ENCODE data around the gene KCNQ5.

Gene KCNQ5

GRCh38 chr6:72781624-72782023 is 159.8 kb downstream of the KCNQ5 start:
- TF ChIP-seq EZH2phosphoT487 (IDR thresholded peaks at IDR 0.05; ENCODE audit: low read depth): no peak
- TF ChIP-seq CTCF (IDR thresholded peaks at IDR 0.05; ENCODE audit: low read depth, low read length): no peak
- Histone ChIP-seq H3K4me1 (ENCODE audit: low read length) (no peaks in the 10 kb centered on the region), H4K20me1 (ENCODE audit: insufficient read depth, low read length) (no peaks in the 10 kb centered on the region), H2AFZ (ENCODE audit: low read depth, low read length) (no peak overlapping the region), H3K4me2 (ENCODE audit: low read length) (no peak overlapping the region), H3K27ac (ENCODE audit: low read length) (no peak overlapping the region), H3K36me3 (replicated peaks; ENCODE audit: low read depth, low read length) (no peaks in the 10 kb centered on the region), H3K4me3 (ENCODE audit: low read length) (no peak overlapping the region), H3K9me3 (ENCODE audit: insufficient read depth, low read length) (no peaks in the 10 kb centered on the region), H3K9ac (ENCODE audit: low read length) (no peak overlapping the region), H3K79me2 (ENCODE audit: low read length) (no peaks in the 10 kb centered on the region), H3K27me3 (ENCODE audit: low read depth, low read length) (no peaks in the 10 kb centered on the region)

GRCh38 chr6:72783035-72783434 is 161.2 kb downstream of the KCNQ5 start:
- Histone ChIP-seq H3K36me3 (replicated peaks; ENCODE audit: low read depth, low read length) (no peaks in the 10 kb centered on the region), H3K4me1 (ENCODE audit: low read length) (no peaks in the 10 kb centered on the region), H3K4me3 (ENCODE audit: low read length) (no peak overlapping the region), H3K27ac (ENCODE audit: low read length) (no peak overlapping the region), H3K4me2 (ENCODE audit: low read length) (no peak overlapping the region), H3K9ac (ENCODE audit: low read length) (no peak overlapping the region), H3K79me2 (ENCODE audit: low read length) (no peaks in the 10 kb centered on the region), H3K9me3 (ENCODE audit: insufficient read depth, low read length) (no peaks in the 10 kb centered on the region), H3K27me3 (ENCODE audit: low read depth, low read length) (no peaks in the 10 kb centered on the region), H2AFZ (ENCODE audit: low read depth, low read length) (no peak overlapping the region), H4K20me1 (ENCODE audit: insufficient read depth, low read length) (no peaks in the 10 kb centered on the region)
- TF ChIP-seq EZH2phosphoT487 (IDR thresholded peaks at IDR 0.05; ENCODE audit: low read depth) (no peak), CTCF (IDR thresholded peaks at IDR 0.05; ENCODE audit: low read depth, low read length) (no peak)

- Histone ChIP-seq H3K27me3 (ENCODE audit: low read depth, low read length) (no peaks in the 10 kb centered on the region), H2AFZ (ENCODE audit: low read depth, low read length) (no peak overlapping the region), H3K9ac (ENCODE audit: low read length) (no peak overlapping the region), H3K36me3 (replicated peaks; ENCODE audit: low read depth, low read length) (no peaks in the 10 kb centered on the region), H4K20me1 (ENCODE audit: insufficient read depth, low read length) (no peaks in the 10 kb centered on the region), H3K4me1 (ENCODE audit: low read length) (no peaks in the 10 kb centered on the region), H3K79me2 (ENCODE audit: low read length) (no peaks in the 10 kb centered on the region), H3K4me2 (ENCODE audit: low read length) (no peak overlapping the region), H3K27ac (ENCODE audit: low read length) (no peak overlapping the region), H3K9me3 (ENCODE audit: insufficient read depth, low read length) (no peaks in the 10 kb centered on the region), H3K4me3 (ENCODE audit: low read length) (no peak overlapping the region)
- TF ChIP-seq EZH2phosphoT487 (IDR thresholded peaks at IDR 0.05; ENCODE audit: low read depth) (no peak), CTCF (IDR thresholded peaks at IDR 0.05; ENCODE audit: low read depth, low read length) (no peak)
Measured at GRCh38 chr6:72783666-72784065, 161.8 kb downstream of the KCNQ5 start.

- no peaks in the 10 kb centered on the region for H3K79me2 ChIP-seq (ENCODE audit: low read length)
- no peaks in the 10 kb centered on the region for H3K36me3 ChIP-seq (replicated peaks; ENCODE audit: low read depth, low read length)
- H4K20me1 ChIP-seq (ENCODE audit: insufficient read depth, low read length): no peaks in the 10 kb centered on the region
- no peak overlapping the region for H3K4me2 ChIP-seq (ENCODE audit: low read length)
- no peak overlapping the region for H2AFZ ChIP-seq (ENCODE audit: low read depth, low read length)
- no peaks in the 10 kb centered on the region for H3K4me1 ChIP-seq (ENCODE audit: low read length)
- H3K27ac ChIP-seq (ENCODE audit: low read length): no peak overlapping the region
- H3K4me3 ChIP-seq (ENCODE audit: low read length): no peak overlapping the region
- no peaks in the 10 kb centered on the region for H3K27me3 ChIP-seq (ENCODE audit: low read depth, low read length)
- TF ChIP-seq CTCF (IDR thresholded peaks at IDR 0.05; ENCODE audit: low read depth, low read length) (no peak), EZH2phosphoT487 (IDR thresholded peaks at IDR 0.05; ENCODE audit: low read depth) (no peak)
- H3K9ac ChIP-seq (ENCODE audit: low read length): no peak overlapping the region
- no peaks in the 10 kb centered on the region for H3K9me3 ChIP-seq (ENCODE audit: insufficient read depth, low read length)
Measured at GRCh38 chr6:72784071-72784470, 162.2 kb downstream of the KCNQ5 start.
